HG02970 (cell line): ENCODE data around the gene COMMD1.
"Not testable (repeated sequence)": the region's sequence is repeated elsewhere in the genome, so short reads cannot be mapped to it uniquely, and the experiment has no call there.

Experiments
- ATAC-seq: cut with Tn5 transposase; IDR thresholded peaks from one replicate; pipeline ENCODE4 v1.9.1; 2021; ENCODE audit warnings: mild to moderate bottlenecking, moderate library complexity, moderate number of reproducible peaks; ENCODE audit not compliant: unreplicated experiment, low FRiP score

The COMMD1 gene

DNA sequence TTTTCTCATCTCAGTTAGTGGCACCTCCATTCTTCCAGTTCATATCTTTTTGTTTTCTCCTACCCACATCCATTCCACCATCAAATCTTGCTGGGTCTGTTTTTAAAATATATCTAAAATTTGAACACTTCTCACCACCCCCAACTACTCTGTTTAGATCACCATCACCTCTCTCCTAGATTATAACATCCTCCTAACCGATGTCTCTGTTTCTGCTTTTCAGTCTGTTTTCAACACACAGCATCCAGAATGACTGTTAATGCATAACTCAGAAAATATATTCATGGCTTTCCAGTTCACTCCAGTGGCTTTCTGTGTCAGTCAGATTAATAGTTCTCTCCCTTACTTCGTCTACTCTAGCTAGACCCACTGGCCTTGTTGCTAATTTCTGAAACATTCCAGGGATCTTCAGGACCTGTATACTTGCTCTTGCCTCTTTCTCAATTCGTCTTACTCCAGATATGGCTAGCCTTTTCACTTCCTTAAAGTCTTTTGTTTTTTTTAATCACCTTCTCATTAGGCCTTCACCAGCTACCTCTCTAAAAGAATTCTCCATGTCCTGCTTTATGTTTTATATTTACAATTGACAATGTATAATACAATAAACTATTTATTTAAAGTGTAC lies 105.3 kb downstream of the COMMD1 start:
- no peak for ATAC-seq

DNA sequence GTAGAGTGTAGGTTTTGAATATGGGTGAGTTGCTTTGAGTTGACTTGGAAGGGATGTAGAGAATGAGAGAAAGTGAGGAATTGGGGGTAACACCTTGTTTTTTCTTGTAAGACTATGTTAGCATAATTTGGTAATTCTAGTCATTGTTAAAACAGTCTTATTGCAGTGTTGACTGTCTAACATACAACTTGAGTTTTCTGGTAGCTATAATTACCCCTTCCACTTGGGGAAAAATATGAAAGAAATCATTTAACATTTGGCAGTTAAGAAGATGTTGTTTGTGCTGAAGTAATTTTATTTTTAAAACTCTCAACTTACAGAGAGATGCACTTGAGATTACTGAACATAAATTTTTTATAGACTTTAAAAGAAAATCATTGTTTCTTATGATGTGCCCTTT lies 108.2 kb downstream of the COMMD1 start:
- no peak for ATAC-seq

DNA sequence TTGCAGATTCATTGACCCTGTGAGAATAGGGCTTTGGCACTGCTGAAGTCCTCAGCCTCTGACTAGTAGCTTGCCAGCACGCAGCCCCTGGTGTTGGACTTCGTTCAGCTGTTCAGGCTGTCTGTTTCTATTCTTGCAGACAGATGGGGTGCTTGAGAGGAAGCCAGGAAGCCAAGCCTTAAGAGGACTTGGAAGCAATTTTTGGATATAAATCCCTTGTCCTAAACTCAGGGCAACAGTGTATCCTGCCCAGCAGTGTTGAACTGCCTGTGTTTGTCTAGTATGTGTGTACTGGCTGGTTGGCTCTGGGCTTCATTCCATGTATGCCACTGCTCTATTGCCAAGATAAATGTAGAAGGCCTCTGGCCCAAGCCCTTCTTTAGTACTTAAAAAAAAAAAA lies 108.6 kb downstream of the COMMD1 start:
- ATAC-seq, result no peak

DNA sequence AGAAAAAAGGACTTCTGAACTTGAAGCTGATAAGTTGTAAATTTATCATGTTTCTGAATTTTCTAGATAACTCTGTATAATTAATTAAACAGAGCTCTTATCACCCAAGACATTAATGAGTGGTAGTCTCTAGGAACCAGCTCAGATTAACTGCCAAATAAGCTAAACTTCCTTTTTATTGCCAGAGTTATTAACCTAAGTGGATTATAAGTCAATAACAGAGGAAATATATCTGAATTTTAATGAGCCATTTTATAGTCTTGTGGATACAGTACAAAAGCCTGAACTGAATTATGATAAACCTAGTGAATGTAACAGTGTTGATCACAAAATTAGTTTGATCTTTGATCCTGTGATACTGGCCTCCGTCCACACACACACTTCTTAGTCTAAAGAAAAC lies 111.5 kb downstream of the COMMD1 start:
- no peak for ATAC-seq

DNA sequence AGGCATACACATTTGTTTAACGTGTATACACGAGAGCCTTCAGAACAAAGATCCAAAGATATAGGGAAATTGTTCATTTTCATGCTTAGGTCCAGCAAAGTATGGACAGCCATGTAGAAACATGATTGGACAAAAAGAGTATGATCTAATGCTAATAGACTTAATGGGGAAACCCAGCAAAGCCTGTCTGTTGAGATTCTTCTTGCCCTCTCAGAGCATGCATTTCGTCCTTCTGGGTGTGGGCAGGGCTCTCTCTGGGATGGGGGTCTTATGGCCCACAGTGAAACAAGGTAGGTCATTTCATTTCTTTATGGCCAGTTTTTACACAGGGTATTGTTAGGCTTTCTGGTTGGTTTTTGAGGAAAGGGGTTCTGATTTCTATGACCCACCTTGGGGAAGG lies 124.4 kb downstream of the COMMD1 start:
- ATAC-seq, result no peak

DNA sequence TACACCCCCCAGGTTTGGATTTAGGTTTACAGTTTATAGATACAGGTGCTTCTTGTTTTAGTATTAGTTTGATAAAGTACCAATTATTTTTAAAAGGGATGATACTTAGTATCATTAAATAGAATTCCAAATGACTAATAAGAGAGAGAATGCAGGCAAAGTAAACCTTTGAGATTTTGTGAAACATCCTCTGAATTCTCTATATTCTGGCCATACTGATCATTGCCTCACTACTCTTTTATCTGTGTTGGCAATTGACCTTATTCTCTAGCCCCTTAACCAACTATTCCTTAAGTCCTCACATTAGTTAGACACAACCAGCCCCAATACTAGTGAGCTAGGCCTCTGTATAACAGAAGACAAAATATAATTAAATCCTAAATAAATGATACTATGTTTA lies 125.4 kb downstream of the COMMD1 start:
- no peak for ATAC-seq

DNA sequence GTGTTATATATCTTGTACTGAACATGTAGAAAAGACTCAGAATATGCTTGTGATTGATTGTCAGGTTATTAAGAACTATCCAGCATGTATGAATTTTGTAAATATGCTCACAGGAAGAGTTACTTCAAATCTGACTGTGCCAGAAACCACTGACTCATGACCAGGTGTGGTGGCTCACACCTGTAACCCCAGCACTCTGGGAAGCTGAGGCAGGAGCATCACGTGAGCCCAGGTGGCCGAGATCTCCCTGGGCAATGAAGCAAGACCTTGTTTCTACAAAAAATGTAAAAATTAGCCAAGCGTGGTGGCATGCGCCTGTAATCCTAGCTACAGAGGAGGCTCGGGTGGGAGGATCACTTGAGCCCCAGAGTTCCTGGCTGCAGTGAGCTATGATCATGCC lies 126.6 kb downstream of the COMMD1 start:
- ATAC-seq, result no peak

DNA sequence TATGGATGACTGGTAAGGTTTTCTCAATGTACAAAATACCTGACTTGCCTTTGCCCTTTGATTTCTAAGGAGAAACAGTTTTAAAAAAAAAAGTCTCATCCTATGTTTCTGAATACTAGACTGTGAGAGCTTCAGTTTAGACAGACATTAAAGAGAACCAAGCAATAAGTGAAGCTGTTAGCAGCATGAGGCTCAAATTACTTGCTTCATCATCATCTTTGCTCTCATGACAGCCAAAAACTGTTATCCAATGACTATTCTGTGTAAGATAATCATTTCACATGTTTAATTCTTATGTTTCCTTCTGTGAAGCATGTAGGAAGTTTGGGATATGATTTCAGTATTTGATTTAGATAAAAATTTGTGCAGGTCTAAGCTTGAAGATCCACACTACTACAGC lies 129.2 kb downstream of the COMMD1 start:
- ATAC-seq, result no peak

DNA sequence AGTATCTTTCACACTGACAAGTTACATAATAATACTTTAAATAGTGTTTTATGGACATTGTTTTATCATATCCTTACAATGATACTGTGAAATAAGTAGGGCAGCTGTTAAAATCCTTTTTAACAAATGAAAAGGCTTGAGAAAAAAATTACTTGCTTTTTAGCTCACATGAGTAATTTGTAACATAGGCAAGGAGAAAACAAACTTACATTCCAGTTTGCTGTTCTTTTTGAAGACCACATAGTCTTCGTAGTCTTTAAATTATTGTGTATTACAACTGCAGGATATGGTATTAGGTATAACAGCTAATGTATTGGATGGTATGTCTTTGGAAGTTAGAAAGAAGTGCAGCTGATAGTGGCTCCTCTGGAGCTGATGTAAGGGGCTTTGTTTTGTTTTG lies 130.8 kb downstream of the COMMD1 start:
- no peak for ATAC-seq

DNA sequence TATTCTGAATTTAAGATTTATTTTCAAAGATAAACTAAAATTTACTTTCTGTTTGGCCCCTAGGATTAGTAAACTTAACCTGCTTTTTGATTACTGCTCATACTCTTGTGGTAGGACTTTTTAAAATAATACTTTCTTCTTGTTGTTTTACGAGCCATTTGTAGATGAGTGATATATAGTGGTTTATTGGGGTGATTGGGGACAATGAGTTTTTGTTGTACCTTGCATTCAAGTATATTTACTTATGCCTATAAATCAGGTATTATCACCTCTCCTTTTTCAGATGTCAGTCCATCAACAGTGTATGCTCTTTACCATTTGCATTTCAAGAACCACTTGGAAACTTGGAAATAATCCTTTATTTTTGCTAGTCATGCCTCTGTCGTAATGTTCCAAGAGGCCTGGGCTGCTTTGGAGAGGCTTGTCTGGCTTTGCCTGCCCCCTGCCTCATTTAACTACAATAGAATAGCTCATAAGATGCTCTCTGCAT lies 131.3 kb downstream of the COMMD1 start:
- no peak for ATAC-seq

DNA sequence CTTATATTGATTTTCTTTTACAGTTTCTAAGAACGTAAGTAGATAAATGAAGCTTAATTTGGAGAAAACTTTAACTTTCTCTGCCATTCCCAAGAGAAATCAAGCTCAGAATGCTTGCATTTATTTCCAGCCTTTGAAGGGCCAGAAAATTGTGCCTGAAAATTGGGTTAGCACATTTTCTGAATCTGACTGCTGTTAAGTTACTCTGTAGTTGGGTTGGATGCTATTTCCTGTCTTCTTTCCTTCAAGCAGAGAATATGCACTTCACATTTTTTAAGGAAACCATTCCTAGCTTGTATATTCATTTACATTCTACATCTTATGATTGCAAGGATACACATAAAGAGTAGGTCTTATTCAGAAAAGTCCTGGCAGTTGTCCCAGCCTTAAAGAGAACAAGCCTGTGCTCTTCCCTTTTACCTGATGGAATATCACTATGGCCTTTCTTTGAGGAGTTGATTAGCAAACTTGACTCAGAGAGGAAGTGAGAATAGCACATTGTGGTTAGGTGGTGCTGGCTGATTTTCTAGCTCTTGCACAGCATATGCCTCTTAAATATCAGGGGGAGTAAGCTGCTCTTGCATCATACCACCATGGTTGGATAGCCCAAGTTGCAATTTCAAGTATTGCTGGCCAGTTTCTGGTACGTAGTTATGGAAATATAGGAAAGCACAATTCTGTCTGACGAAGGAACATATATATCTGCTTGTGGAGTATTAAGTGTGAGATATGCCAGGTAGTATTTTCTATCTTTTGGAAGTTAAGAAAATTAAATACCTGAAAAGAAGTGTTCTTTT lies 133.7 kb downstream of the COMMD1 start:
- peak; percentile 91 for ATAC-seq

DNA sequence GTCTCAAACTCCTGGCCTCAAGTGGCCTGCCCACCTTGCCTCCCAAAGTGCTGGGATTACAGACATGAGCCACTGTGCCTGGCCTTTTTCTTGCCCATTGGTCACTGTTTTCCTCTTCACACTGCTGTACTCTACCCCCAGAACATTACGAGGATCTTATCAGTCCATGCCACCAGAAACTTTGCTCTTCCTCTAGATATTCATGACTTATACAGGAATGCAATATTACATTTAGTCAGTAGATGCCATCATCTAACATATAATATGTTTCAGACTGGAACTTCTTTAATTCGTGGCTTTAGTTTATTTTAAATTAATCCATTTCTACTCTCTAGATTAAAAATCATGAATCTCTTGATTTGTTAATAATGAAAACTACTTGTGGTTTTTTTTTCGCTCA lies 135.5 kb downstream of the COMMD1 start:
- ATAC-seq, result no peak

DNA sequence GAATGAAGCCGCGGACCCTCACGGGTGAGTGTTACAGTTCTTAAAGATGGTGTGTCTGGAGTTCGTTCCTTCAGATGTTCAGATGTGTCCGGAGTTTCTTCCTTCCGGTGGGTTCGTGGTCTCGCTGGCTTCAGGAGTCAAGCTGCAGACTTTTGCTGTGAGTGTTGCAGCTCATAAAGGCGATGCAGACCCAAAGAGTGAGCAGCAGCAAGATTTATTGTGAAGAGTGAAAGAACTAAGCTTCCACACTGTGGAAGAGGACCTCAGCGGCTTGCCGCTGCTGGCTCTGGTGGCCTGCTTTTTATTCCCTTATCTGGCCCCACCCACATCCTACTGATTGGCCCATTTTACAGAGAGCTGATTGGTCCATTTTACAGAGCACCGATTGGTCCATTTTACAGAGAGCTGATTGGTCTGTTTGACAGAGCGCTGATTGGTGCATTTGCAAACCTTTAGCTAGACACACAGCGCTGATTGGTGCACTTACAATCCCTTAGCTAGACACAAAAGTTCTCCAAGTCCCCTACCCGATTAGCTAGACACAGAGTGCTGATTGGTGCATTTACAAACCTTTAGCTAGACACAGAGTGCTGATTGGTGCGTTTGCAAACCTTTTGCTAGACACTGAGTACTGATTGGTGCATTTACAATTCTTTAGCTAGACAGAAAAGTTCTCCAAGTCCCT lies 136.4 kb downstream of the COMMD1 start:
- not testable (repeated sequence) for ATAC-seq

DNA sequence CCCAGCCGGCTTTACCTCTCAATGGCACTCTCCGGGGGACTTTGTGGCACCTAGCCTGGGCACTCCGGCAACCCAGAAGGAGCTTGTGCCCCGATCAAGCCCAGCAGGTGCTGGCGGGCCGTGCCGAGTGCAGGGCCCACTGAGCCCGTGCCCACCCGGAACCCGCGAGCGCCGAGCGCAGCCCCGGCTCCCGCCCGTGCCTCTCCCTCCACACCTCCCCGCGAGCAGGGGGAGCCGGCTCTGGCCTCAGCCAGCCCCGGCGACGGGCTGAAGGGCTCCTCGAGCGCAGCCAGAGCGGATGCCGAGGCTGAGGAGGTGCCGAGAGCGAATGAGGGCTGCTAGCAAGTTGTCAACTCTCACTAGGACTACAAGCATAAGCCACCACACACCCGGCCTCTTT lies 136.9 kb downstream of the COMMD1 start:
- ATAC-seq, result no peak

DNA sequence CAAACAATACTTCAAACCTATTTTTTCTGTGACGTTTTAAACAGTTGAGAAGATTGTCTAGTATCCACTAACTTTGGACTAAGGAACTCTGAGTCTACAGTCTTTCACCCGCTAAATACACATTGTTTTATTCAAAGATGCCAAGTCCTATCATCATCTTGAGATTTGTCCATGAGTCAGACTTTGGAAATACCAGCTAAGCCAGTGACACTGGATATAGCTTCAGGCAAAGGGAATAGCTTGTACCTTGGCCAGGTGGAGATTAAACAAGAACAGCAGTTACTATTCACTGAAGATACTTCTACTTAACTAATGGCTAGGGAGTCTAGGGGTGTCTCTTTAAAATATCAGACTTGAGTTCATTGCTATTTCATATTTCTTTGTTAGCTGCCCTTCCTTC lies 137.5 kb downstream of the COMMD1 start:
- ATAC-seq, result no peak

DNA sequence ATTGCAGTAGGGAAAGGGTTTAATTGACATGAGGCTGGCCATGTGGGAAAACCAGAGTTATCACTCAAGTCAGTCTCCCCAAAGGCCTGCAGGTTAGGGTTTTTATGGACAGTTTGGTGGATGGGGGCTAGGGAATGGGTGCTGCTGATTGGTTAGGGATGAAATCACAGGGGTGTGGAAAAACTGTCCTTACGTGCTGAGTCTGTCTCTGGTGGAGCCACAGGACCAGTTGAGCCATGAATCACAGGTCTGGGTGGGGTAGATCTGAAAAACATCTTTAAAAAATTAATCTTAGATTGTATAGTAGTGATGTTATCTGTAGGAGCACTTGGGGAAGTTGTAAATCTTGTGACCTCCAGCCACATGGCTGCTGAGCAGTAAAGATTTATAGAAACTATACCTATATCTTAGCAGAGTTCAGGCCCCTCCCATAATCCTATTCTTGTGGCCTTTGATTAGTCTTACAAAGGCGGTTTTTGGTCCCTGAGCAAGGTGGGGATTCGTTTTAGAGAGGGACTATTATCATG lies 139.6 kb downstream of the COMMD1 start:
- ATAC-seq, result no peak

DNA sequence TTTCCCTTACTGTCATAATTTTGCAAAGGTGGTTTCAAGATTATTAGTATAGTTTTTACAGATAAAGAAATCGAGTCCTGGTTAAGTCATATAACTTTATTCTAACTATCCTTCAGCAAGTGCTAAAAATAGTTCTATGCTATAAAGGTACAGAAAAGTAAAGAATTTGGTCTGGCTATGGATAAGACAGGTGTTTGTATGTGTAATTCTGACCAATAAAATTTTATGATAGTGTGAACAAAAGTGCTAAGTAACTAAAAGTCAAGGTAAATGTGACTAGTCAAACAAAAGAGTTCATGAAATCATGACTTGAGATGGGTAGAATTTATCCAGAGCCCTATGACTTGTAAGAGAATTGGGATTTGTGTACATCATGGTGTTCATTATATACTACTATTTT lies 140.7 kb downstream of the COMMD1 start:
- ATAC-seq, result no peak

DNA sequence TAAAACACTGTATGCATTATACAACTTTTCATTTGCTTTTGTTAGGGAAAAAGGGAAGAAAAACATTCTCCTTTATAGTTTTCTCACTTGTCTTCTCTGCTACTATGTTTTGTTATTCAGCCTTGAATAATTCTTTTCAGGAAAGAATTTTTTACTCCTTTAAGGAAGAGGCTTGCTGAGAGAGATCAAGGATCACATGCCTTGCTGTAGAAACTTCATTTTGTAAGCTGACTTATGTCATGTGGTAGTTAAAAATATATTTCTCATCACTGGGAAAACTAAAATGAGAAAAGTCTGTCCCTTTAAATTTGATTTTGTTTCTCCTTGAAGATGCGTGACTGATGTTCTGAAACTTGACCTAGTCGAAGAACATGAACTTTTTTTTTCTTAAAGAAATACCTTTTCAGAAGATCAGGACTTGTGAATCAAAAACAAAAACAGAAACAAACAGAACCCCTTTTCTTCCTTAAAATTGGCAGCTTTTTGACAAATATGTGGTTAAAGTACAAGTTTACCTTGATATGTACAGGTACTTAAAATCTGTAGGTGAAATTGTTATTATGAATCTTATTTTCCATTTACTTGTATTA lies 145.1 kb downstream of the COMMD1 start:
- no peak for ATAC-seq

DNA sequence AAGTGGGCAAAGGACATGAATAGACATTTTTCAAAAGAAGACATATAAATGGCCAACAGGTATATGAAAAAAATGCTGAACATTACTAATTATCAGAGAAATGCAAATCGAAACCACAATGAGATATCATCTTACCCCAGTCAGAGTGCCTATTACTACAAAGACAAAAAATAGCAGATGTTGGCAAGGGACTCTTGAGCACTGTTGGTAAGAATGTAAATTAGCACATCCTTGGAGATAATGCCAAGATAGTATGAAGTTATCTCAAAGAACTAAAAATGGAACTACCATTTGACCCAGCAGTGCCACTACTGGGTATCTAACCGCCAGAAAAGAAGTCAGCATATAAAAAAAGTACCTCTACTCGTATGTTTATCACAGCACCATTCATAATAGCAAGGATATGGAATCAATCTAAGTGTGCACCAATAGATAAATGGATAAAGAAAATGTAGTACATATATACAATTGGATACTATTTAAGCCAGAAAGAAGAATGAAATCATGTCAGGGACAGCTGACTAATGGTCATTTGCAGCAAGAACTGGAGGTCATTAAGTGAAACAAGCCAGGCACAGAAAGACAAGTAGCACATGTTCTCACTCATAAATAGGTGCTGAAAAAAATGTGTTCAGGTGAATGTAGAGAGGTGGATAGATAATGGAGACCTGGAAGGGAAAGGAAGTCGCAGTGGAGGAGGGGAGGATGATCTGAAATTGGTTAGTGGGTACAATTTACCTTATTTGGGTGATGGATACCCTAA lies 148.7 kb downstream of the COMMD1 start:
- no peak for ATAC-seq

DNA sequence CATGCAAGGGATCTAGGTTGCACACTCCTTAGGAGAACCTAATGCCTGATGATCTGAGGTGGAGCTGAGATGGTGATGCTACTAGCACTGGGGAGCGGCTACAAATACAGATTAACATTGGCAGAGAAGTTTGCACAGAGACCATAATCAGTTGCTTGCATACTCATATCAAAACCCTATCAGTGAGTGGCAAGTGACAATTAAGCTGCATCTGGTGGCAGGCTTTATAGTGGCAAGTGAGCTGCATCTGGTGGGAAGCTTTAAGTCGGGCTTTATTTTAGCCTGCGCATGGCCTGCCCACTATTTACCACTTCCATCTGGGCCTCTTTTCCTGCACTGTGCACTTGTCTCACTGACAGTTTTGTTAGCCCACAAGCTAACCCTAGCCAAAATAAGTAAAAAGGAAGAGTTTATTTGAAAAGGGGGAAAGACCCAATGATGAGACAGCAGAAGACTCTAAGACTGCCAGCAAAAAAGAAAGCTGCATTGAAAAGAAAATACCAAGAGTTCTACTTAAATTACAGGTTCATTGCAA lies 149.5 kb downstream of the COMMD1 start:
- no peak for ATAC-seq
